Epithelial cell of esophagus (primary cell): Measurements from ENCODE around the gene SFMBT2.

Experiments used
- DNase-seq: peaks from one replicate; pipeline ENCODE4 v3.0.0; 2010; ENCODE audit warnings: low read depth
- H3K4me3 ChIP-seq: 2 replicates; pipeline ENCODE4 v1.5.1; 2011; ENCODE audit warnings: mild to moderate bottlenecking, low read length, control low read depth
- TF ChIP-seq, protein P1 (sequence below): IDR thresholded peaks from 2 replicates; pipeline ENCODE4 v1.5.1; 2011; ENCODE audit warnings: low read depth, mild to moderate bottlenecking, low read length, control low read depth, inconsistent platforms; ENCODE audit not compliant: insufficient read depth; ENCODE audit errors: missing control alignments

Gene SFMBT2

DNA sequence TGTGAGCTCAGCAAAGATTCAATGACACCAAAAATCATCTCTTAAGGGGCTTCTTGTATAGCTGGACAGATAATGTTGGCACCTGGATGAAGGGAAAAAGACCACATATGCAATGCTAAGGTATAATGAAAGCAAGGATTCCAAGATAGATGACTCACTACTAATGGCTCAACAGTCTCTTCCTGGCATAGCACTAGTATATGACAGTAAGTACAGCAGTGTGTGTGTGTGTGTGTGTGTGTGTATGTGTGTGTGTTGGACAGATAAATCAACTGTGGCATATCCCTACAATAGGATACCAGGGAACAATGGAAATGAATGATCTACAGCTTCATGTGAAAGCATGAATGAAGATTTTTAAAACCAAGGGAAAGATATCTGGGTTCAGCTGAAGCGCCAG lies 257.1 kb downstream of the SFMBT2 start:
- TF ChIP-seq, protein P1, sequence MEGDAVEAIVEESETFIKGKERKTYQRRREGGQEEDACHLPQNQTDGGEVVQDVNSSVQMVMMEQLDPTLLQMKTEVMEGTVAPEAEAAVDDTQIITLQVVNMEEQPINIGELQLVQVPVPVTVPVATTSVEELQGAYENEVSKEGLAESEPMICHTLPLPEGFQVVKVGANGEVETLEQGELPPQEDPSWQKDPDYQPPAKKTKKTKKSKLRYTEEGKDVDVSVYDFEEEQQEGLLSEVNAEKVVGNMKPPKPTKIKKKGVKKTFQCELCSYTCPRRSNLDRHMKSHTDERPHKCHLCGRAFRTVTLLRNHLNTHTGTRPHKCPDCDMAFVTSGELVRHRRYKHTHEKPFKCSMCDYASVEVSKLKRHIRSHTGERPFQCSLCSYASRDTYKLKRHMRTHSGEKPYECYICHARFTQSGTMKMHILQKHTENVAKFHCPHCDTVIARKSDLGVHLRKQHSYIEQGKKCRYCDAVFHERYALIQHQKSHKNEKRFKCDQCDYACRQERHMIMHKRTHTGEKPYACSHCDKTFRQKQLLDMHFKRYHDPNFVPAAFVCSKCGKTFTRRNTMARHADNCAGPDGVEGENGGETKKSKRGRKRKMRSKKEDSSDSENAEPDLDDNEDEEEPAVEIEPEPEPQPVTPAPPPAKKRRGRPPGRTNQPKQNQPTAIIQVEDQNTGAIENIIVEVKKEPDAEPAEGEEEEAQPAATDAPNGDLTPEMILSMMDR, result no peak
- DNase-seq, result peak; percentile 44
- no peak overlapping the region for H3K4me3 ChIP-seq

DNA sequence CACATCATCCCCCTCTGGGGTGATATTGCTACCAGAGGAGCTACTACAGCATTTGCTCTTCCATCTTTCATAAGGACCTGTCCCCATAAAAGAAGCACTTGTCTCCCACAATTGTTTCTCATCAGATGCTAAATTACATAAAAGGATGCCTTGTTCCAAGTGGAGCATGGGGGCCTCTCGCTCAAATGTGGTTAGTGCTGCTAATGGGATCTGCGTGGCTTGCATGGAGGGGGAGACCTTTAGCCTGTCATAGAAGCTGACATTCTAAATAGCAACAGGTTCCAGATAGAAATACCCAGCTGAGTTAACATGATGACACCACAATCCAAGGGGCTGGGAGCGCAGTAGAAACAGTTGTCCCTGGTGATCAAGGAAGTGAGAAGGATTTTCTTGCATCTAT lies 257.9 kb downstream of the SFMBT2 start:
- no peak overlapping the region for H3K4me3 ChIP-seq
- TF ChIP-seq, protein P1, result no peak
- no peak for DNase-seq

DNA sequence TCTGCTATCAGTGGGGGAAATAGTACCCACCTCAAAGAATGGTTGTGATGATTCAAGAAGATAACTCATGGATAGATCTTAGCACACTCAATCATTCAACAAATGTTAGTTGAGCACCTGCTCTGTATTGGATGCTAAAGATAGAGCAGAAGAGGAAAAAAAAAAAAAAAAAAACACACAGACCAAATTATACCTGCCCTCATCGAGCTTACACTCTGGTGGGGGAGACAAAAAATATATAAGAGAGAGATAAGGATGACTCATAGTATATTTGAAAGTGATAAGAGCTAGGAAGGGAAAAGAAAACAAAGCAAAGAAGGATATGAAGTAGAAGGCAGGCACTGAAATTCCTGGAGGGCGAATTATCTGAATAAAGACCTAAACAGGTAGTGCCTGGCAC lies 258.5 kb downstream of the SFMBT2 start:
- TF ChIP-seq, protein P1, result no peak
- no peak overlapping the region for H3K4me3 ChIP-seq
- no peak for DNase-seq

DNA sequence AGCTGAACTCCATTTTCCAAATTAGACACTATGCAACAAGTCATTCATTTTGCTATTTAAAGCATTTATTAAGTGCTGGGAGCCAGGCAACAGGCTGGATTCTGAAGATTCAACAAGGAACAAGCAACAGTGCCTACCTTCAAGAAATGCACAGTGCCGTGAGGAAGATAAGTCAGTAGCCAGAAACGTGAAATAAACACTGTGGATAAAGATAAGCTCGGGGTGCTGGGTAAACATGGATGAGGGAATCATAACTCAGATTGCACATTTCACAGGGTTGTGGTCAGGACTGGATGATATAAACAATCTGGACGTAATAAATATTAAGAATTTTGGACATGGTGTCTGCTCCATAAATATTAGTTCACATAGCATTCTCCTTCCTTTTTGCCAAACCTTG lies 259.3 kb downstream of the SFMBT2 start:
- DNase-seq, result no peak
- TF ChIP-seq, protein P1, result no peak
- H3K4me3 ChIP-seq, result no peak overlapping the region

DNA sequence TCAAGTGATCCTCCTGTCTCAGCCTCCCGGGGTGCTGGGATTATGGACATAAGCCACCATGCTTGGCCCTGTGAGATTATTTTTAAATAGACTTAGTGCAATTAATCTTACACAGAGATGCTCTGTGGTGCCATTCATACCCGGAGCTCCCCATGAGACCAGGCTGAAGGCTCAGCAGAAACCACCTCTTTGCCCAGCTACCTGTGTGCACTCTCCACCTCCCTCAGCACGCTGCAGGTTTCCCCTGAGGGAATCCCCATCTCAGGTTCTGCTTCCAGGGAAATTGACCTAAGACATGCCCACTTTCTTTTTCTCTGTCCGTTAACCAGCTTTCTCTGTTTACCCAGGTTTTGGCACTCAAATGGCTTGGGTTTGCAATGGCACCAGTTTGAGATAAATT lies 260.5 kb downstream of the SFMBT2 start:
- no peak overlapping the region for H3K4me3 ChIP-seq
- DNase-seq, result no peak
- TF ChIP-seq, protein P1, result no peak

DNA sequence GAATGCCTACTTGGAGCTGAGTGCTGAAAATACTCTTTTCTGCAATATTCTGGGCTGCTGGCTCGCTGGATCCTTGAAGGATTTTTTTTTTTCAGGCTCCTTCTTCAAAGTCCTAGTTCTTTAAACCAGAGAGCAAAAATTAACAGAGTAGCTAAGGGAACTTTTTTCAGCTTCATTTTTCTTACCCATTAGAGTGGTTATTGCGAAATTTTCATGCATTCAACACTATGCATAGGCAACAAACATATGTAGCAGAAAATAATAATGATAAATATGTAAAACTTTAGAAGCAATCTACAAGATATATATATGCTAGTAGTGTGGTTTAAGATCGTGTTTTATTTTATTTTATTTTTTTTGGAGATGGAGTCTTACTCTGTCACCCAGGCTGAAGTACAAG lies 264.6 kb downstream of the SFMBT2 start:
- TF ChIP-seq, protein P1, result no peak
- DNase-seq, result no peak

DNA sequence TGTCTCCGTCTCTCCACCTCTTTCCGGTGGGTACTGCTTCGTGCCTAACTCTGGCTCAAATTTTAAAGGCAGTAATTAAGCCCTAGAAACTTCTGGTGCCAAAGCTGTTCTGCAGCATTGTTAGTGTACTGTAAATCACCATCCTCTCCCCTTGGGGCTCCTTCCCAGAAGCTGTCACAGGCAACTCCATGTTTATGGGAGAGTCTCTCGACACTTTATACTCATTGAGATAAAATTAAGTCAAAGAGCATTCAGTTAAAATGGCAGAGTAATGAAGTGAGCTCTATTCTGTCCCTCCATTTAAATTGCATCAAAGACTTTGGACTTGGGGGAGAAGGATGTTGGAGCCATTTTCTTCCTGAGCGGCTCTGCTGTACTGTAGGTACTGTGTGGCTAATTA lies 274.8 kb downstream of the SFMBT2 start:
- TF ChIP-seq, protein P1, result no peak
- DNase-seq, result no peak
- H3K4me3 ChIP-seq, result no peak overlapping the region

More for the DNA sequence above, 264.6 kb downstream of the SFMBT2 start:
- no peak overlapping the region for H3K4me3 ChIP-seq
